B cell (primary cell): ENCODE data around the gene SLC39A3. TPM values are rescaled to one million over a fixed set of nuclear protein-coding genes. Genes with fewer than 3 reads are reported as not detected.

ENCODE experiments used
- ATAC-seq: fragments of 200-7000 bp; cut with Tn5 transposase; one replicate; pipeline ENCODE4 v1.10.0; 2021; ENCODE audit warnings: low read depth, mild to moderate bottlenecking, moderate number of reproducible peaks, moderate library complexity
- CTCF ChIA-PET: fragments of 350-600 bp; sonication (Branson Sonifier 250); formaldehyde crosslinking; loops from one replicate; lab custom pipeline; 2021; ENCODE audit warnings: antibody characterized with exemption, inconsistent platforms; lab: Charles Lee
- POLR2A ChIA-PET: fragments of 350-600 bp; sonication (Branson Sonifier 250); formaldehyde crosslinking; loops from one replicate; lab custom pipeline; 2021; ENCODE audit warnings: antibody characterized with exemption; lab: Charles Lee
- DNase-seq: peaks from one replicate; pipeline ENCODE4 v3.0.0; 2013
- H2AFZ ChIP-seq: 2 replicates; pipeline ENCODE4 v1.6.1; 2012; ENCODE audit warnings: mild to moderate bottlenecking, low read depth, low read length; ENCODE audit not compliant: insufficient read depth, poor library complexity, severe bottlenecking
- H3K27ac ChIP-seq, 2 donors: 1 replicate in 1 of 2; 2 replicates in 1 of 2; pipeline ENCODE4 v1.5.1; 2012 to 2013; ENCODE audit warnings: low read length in 2 of 2, mild to moderate bottlenecking in 2 of 2, moderate library complexity in 1 of 2
- H3K27me3 ChIP-seq, 4 experiments: fragments of 200-600 bp in 1 of 4; sonication (generic) in 1 of 4; replicated peaks in 1 of 4; 1 replicate in 2 of 4; 2 replicates in 2 of 4; pipeline versions ENCODE4 v1.6.1 to v1.7.0; 2013 to 2016; ENCODE audit warnings: low read length in 3 of 4, mild to moderate bottlenecking in 2 of 4, mixed read lengths in 1 of 4, moderate library complexity in 1 of 4; ENCODE audit not compliant: insufficient read depth in 4 of 4, control insufficient read depth in 3 of 4; ENCODE audit errors: control extremely low read depth in 1 of 4
- H3K36me3 ChIP-seq, 2 experiments: replicated peaks in 1 of 2; 1 replicate in 1 of 2; 2 replicates in 1 of 2; pipeline versions ENCODE4 v1.6.1 to v1.7.1; 2013; ENCODE audit warnings: low read length in 1 of 2; ENCODE audit not compliant: insufficient read depth in 2 of 2, control insufficient read depth in 1 of 2; ENCODE audit errors: control extremely low read depth in 1 of 2, extremely low read depth in 1 of 2
- H3K4me1 ChIP-seq, 2 donors: fragments of 200-600 bp in 1 of 2; sonication (generic) in 1 of 2; 1 replicate in 1 of 2; 2 replicates in 1 of 2; pipeline versions ENCODE4 v1.5.1 to v1.6.1; 2013 to 2017; ENCODE audit warnings: low read length in 2 of 2; ENCODE audit not compliant: control insufficient read depth in 2 of 2, insufficient read depth in 2 of 2
- H3K4me2 ChIP-seq: replicated peaks from 2 replicates; pipeline ENCODE3; 2012; ENCODE audit warnings: mild to moderate bottlenecking, low read depth, low read length; ENCODE audit not compliant: poor library complexity, severe bottlenecking
- H3K4me3 ChIP-seq, 5 experiments: fragments of 200-600 bp in 1 of 5; sonication (generic) in 1 of 5; 1 replicate in 3 of 5; 2 replicates in 2 of 5; pipeline versions ENCODE4 v1.5.1 to v1.7.0; 2011 to 2016; ENCODE audit warnings: low read length in 4 of 5, mild to moderate bottlenecking in 4 of 5, low read depth in 2 of 5, control low read depth in 1 of 5, moderate library complexity in 1 of 5; ENCODE audit not compliant: insufficient read depth in 1 of 5; ENCODE audit errors: control extremely low read depth in 1 of 5, extremely low read depth in 1 of 5
- H3K79me2 ChIP-seq: fragments of 200-600 bp; sonication (generic); one replicate; pipeline ENCODE4 v1.6.0; 2016; ENCODE audit warnings: low read length; ENCODE audit not compliant: control insufficient read depth, insufficient read depth
- H3K9ac ChIP-seq: fragments of 200-600 bp; sonication (generic); 2 replicates; pipeline ENCODE4 v1.6.1; 2017; ENCODE audit warnings: mild to moderate bottlenecking, low read length, moderate library complexity
- H3K9me3 ChIP-seq, 3 donors: one replicate each; pipeline versions ENCODE4 v1.6.1 to v1.7.1; 2013; ENCODE audit warnings: low read length in 2 of 3; ENCODE audit not compliant: control insufficient read depth in 2 of 3, insufficient read depth in 1 of 3; ENCODE audit errors: control extremely low read depth in 1 of 3
- H4K20me1 ChIP-seq: 2 replicates; pipeline ENCODE4 v1.6.0; 2012; ENCODE audit warnings: mild to moderate bottlenecking, low read length; ENCODE audit not compliant: insufficient read depth, control insufficient read depth, poor library complexity, severe bottlenecking
- H3K27ac Mint-ChIP-seq: one replicate; pipeline ENCODE4 v1.8.0; 2021; ENCODE audit warnings: mixed read lengths
- H3K27me3 Mint-ChIP-seq: one replicate; pipeline ENCODE4 v1.8.0; 2021; ENCODE audit warnings: mixed read lengths
- H3K4me1 Mint-ChIP-seq: one replicate; pipeline ENCODE4 v1.8.0; 2021; ENCODE audit warnings: mixed read lengths
- H3K4me3 Mint-ChIP-seq: one replicate; pipeline ENCODE4 v1.8.0; 2021; ENCODE audit warnings: mixed read lengths
- H3K9me3 Mint-ChIP-seq: one replicate; pipeline ENCODE4 v1.8.0; 2022; ENCODE audit warnings: mixed read lengths; ENCODE audit not compliant: insufficient read depth
- WGBS: methylation state at CpG from one replicate; pipeline ENCODE4 v1.1.5; 2013; ENCODE audit warnings: missing lambda C conversion rate; ENCODE audit not compliant: insufficient coverage; 5-methylcytosine and 5-hydroxymethylcytosine counted together
- intact Hi-C: fragments of 100-400 bp; cut with micrococcal nuclease; formaldehyde crosslinking; loops from one replicate; pipeline ENCODE4 v1.10.0; 2022
- polyA plus RNA-seq: library from polyadenylated mRNA; depleted of rRNA; stranded (reverse); fragments of >200 nt; gene quantifications from 2 replicates; pipeline ENCODE4 v1.2.3, GENCODE V29; 2012
- total RNA-seq, 2 donors: library from RNA; stranded (reverse); fragments of 120-200 nt in 1 of 2; gene quantifications; 1 replicate in 1 of 2; 2 replicates in 1 of 2; pipeline versions ENCODE4 v1.2.3 to v1.2.4, GENCODE V29; 2013 to 2022
- TF ChIP-seq, protein P1 (sequence below): fragments of 200-600 bp; IDR thresholded peaks from one replicate; pipeline ENCODE4 v1.8.0; 2022; ENCODE audit warnings: antibody characterized with exemption, mild to moderate bottlenecking

Gene SLC39A3
- total and polyA plus RNA-seq, 2 donors (not counting 1 experiment from before 2014, with no cell fraction given), result 36.4 to 37.6 TPM

DNA sequence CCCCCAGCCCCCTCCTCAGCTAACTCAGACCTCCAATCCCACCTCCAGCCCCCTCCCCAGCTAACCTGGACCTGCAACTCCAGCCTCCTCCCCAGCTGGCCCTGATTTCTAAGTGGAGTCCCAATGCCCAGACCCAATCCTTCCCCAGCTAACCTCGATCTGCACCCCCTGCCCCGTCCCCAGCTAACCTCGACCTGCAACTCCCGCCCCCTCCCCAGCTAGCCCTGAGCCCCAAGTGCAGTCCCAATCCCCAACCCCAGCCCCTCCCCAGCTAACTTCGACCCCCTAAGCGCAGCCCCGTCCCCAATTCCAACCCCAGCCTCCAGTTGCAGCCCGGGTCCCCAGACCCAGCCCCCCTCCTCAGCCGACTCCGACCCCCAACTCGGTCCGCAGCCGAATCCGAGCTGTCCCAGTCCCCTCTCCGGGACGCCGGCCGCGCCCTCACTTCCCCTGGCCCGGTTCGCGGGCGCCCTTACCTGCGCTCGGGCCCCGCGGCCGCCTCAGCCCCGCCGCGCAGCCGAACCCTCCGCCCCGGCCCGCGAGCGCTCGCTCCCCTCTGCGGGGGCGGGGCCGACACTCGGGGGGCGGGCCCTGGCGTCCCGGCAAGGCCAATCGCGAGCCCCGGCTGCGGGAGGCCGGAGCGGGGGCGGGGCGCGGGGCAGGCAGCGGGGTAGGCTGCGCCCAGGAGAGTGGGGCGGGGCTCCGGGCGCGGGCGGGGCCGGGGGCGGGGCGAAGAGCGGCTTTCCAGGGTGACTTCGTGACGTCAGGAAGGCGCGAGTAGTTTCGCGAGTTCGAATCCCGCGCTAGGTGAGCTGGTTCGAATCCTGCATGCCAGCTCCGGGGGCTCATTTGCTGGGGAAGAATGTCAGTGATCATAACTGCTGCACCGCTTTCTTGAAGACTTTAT, 37.4 kb downstream of the SLC39A3 start, which contains the start of gene GNG7:
Gene GNG7 (minus strand): TSS at position 525 of the 907 bp plus-strand sequence. CDS start 182,006 bp downstream, outside the sequence.
- Mint-ChIP-seq H3K27ac (peak within 1 kb of the TSS; percentile 94), H3K4me1 (peaks cover 37% of the 10 kb centered on the region), H3K27me3 (no peaks in the 10 kb centered on the region), H3K9me3 (no peaks in the 10 kb centered on the region), H3K4me3 (peak within 1 kb of the TSS; percentile 89)
- DNase-seq, result peak; percentile 94
- Histone ChIP-seq H3K36me3 (peaks cover 0 to 10% of the 10 kb centered on the region in 2 experiments), H3K4me2 (peak within 1 kb of the TSS; percentile 96), H3K9me3 (peaks cover 0 to 3% (median 0%) of the 10 kb centered on the region in 3 donors), H3K27me3 (no peaks in the 10 kb centered on the region), H3K79me2 (peaks cover 49% of the 10 kb centered on the region), H3K27ac (peak within 1 kb of the TSS; percentile 81 to 89), H4K20me1 (peaks cover 20% of the 10 kb centered on the region), H3K4me3 (peak within 1 kb of the TSS; percentile 58 to 96 (median 77)), H2AFZ (peak within 1 kb of the TSS; percentile 22), H3K9ac (peak within 1 kb of the TSS; percentile 94), H3K4me1 (peaks cover 46 to 50% of the 10 kb centered on the region in 2 donors)
- intact Hi-C loops, result loop anchor here (1.0 kb wide), 3 partner anchors 8 to 47 kb away; partner anchors contain the start of gene SLC39A3
- ATAC-seq, result peak; percentile 98
- POLR2A ChIA-PET, result interaction anchor here (0.5 to 6.7 kb wide), 12 partner anchors 7 to 583 kb away, joined by 3 to 86 read pairs (median 5); partner anchors contain the start of genes GADD45B and SGTA
- CTCF ChIA-PET, result interaction anchor here (0.7 to 4.7 kb wide), 9 partner anchors 8 to 79 kb away, joined by 3 to 45 read pairs (median 6); no protein-coding TSS in a partner anchor
- TF ChIP-seq, protein P1, sequence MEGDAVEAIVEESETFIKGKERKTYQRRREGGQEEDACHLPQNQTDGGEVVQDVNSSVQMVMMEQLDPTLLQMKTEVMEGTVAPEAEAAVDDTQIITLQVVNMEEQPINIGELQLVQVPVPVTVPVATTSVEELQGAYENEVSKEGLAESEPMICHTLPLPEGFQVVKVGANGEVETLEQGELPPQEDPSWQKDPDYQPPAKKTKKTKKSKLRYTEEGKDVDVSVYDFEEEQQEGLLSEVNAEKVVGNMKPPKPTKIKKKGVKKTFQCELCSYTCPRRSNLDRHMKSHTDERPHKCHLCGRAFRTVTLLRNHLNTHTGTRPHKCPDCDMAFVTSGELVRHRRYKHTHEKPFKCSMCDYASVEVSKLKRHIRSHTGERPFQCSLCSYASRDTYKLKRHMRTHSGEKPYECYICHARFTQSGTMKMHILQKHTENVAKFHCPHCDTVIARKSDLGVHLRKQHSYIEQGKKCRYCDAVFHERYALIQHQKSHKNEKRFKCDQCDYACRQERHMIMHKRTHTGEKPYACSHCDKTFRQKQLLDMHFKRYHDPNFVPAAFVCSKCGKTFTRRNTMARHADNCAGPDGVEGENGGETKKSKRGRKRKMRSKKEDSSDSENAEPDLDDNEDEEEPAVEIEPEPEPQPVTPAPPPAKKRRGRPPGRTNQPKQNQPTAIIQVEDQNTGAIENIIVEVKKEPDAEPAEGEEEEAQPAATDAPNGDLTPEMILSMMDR, result no peak
- WGBS, result 1% methylated on average over 75 of the region's 77 CpGs
